AG09309 (cell line): ENCODE results near the gene ATP10A.

Experiments
- DNase-seq: peaks from one replicate; pipeline ENCODE4 v3.0.0-alpha.2; 2010; ENCODE audit warnings: low read depth
- H3K4me3 ChIP-seq: 2 replicates; pipeline ENCODE4 v1.5.1; 2011; ENCODE audit warnings: mild to moderate bottlenecking, low read depth, low read length, moderate library complexity; ENCODE audit not compliant: control insufficient read depth
- TF ChIP-seq, protein P1 (sequence below): IDR thresholded peaks from 2 replicates; pipeline ENCODE4 v1.5.1; 2011; ENCODE audit warnings: mild to moderate bottlenecking, low read depth, low read length, inconsistent platforms; ENCODE audit not compliant: insufficient read depth, control insufficient read depth; ENCODE audit errors: missing control alignments

Gene ATP10A

DNA sequence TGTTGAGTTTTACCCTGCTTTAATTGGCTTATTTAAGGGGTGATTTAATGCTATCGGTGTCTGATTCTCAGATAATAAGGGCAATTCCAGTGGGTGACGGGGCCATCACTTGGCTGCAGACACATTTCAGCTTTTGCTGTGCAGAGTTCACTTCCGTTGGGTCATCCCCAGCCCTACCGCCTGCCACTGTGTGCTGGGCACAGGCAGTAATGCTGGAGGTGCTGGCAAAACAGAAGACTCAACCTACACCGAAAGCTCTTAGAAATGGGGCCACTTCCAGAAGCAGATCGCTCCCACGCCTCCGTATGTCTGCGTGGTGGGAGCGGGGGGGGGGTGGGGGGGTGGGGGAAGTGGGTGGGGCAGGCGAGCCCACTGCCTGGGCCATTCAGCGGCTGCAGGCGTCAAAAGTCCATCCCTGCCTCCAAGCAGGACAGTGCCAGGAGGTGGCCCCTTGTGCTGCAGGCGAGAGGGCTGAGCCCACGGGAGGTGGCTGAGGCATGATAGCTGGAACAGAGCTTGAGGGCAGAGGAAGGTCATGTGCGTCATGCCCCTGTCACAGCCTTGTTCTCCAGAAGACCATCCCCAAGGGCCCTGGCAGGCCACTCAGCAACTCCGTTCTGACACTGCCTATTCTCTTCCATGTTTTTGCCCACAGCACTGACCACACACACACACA, 128.3 kb downstream of the ATP10A start:
- TF ChIP-seq, protein P1, sequence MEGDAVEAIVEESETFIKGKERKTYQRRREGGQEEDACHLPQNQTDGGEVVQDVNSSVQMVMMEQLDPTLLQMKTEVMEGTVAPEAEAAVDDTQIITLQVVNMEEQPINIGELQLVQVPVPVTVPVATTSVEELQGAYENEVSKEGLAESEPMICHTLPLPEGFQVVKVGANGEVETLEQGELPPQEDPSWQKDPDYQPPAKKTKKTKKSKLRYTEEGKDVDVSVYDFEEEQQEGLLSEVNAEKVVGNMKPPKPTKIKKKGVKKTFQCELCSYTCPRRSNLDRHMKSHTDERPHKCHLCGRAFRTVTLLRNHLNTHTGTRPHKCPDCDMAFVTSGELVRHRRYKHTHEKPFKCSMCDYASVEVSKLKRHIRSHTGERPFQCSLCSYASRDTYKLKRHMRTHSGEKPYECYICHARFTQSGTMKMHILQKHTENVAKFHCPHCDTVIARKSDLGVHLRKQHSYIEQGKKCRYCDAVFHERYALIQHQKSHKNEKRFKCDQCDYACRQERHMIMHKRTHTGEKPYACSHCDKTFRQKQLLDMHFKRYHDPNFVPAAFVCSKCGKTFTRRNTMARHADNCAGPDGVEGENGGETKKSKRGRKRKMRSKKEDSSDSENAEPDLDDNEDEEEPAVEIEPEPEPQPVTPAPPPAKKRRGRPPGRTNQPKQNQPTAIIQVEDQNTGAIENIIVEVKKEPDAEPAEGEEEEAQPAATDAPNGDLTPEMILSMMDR = no peak
- DNase-seq = no peak
- no peak overlapping the region for H3K4me3 ChIP-seq

DNA sequence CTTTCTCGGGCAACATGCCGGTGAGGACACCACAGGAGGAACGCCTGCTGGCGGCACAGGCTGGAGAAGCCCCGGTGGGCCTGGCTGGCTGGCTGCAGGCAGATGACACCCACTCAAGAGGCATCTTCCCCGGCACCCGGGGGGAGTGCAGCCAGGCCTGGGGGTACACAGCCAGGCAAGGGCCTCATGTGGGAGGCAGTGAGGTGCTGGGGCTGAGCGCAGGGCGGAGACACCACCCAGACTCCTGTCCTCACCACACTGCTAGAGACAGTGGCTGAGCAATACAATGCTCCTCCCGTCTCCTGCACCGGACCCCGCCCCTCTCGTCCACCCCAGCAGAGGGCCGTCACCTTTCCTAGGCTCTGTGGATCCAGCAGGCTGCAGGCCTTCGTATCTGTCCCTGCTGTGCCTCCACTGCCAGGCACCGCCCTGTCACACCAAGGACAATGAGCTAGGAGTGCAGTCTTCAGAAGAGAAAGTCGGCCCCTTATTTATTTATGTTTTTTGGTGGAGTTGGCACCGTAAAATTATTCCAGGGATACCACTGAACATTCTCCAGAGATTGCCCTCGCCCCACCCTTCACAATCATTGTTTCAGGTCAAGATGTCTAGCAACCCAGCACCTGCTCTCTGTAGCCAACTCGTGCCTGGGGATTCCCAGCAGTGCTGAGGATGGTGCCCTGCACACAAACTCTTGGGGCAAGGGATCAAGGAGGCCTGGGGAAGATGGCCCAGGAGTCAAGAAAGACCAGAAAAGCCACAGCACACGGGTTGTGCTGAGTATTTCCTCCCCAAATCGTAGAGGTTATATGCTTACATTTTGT, 129.1 kb downstream of the ATP10A start:
- H3K4me3 ChIP-seq = no peak overlapping the region
- TF ChIP-seq, protein P1 = no peak
- no peak for DNase-seq

DNA sequence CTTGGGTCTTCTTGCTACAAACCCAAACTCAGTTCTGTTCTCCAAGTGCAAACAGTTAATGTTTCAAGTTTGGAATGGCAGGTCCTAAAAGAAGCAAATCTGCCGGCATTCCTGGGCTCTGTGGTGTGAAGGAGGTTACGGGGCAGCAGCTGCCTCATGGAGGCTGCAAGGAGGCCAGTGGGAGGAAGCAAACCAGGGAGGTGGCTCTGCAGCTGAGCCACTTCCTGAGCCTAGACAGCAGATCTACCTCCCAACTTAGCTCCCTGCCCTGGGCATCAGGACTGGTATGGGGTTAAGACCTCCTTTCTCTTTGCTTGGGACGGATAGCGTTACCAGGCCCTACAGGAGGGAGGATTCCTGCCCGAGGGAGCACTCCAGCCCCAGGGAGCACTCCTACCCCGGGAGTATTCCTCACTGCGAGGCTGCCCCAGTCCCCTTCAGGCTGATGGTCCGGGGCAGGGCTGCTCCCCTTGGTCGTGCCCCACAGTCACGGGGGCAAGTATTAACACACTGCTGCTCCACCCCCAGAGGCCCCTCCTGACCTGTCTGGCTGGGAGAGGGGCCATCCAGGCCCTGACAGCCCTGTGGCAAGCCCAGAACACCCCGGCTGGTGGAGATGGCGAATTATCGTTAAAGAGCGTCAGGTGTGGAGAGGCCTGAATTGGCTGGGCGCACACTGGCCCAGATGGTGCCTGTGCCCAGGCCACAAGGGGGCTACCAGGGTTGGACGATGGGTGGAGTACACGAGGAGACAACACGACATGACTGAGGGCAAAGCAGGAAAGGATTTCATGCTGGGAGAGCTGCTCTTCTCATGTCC, 129.9 kb downstream of the ATP10A start:
- H3K4me3 ChIP-seq = no peak overlapping the region
- TF ChIP-seq, protein P1 = no peak
- DNase-seq = no peak

DNA sequence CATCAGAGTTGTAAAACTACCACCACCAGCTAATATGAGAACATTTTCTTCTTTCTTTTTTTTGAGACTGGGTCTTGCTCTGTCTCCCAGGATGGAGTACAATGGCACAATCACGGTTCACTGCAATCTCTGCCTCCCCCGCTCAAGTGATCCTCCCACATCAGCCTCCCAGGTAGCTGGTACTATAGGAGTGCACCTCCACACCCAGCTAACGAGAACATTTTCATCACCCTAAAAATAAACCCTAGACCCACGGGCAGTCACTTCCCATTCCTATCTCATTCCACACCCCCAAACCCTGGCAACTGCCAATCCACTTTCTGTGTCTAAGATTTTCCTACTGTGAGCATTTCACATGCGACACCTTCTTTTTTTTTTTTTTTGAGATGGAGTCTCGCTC, 130.9 kb downstream of the ATP10A start:
- TF ChIP-seq, protein P1 = no peak
- no peak overlapping the region for H3K4me3 ChIP-seq
- no peak for DNase-seq

DNA sequence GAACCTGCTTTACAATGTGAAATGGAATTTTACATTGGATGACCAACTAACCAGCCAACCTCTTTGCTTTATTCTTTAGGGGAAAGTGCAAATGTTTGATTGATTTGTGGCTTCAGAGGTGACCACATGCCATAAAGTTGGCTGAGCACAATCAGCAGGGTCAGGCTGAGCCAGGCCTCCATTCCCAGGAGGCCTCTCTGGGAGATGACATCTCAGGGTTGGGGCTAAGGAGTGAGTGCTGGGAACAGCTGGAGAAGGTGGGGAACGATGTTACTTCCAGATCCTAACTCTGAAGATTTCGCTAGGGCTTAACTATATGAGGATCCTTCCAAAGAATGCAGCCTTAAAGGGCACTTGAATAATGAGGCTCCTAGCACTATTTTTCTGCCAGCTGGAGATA, 131.7 kb downstream of the ATP10A start:
- H3K4me3 ChIP-seq = no peak overlapping the region
- TF ChIP-seq, protein P1 = no peak
- DNase-seq = no peak

DNA sequence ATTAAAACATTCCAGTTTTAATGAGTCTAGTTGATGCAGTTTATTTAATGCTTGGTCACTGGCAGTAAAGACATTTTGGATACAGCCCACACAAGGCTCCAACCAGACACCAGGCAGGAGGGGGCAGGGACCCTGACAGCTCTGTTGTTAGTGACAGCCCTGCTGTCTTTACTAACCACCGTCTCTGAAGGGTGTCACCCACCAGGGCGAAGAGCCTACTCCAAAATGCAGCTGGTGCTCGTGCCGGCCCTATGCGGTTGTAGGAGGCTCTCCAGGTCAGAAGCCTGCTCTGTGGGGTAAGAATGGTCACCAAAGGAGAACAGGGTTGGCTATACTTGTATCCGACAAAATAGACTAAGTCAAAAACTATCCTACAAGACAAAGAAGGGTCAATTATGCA, 132.2 kb downstream of the ATP10A start:
- TF ChIP-seq, protein P1 = no peak

More for the DNA sequence above, 132.2 kb downstream of the ATP10A start:
- no peak for DNase-seq
- H3K4me3 ChIP-seq = no peak overlapping the region
